GM12878 (cell line): ENCODE results near the gene MTO1. TPM values are rescaled to one million over a fixed set of nuclear protein-coding genes. Genes with fewer than 3 reads are reported as not detected.

Experiments used
- ATAC-seq: fragments of 200-7000 bp; cut with Tn5 transposase; 3 replicates; pipeline ENCODE4 v1.9.1; 2020; ENCODE audit warnings: mild to moderate bottlenecking, moderate library complexity
- BruUV-seq: library from RNA; stranded (reverse); fragments of 400-500 nt; replicated peaks from 2 replicates; lab custom pipeline; 2021; lab: Mats Ljungman, UMichigan
- CTCF ChIA-PET: fragments of 300-600 bp; sonication (Branson Sonifier 250); formaldehyde crosslinking; extraction: SDS; loops from one replicate; lab custom pipeline; 2021; ENCODE audit warnings: inconsistent platforms; lab: Yijun Ruan, JAX
- POLR2A ChIA-PET: fragments of 350-600 bp; formaldehyde crosslinking; extraction: SDS; loops from one replicate; lab custom pipeline; 2021; ENCODE audit warnings: inconsistent platforms; lab: Charles Lee
- RAD21 ChIA-PET: fragments of 300-600 bp; sonication (Branson Sonifier 250); formaldehyde crosslinking; loops from one replicate; lab custom pipeline; 2023; ENCODE audit warnings: antibody characterized with exemption; ENCODE audit not compliant: unreplicated experiment; lab: Charles Lee
- SMC1A ChIA-PET: fragments of 300-600 bp; sonication (Branson Sonifier 250); formaldehyde crosslinking; loops from one replicate; lab custom pipeline; 2023; ENCODE audit not compliant: unreplicated experiment, uncharacterized antibody; lab: Charles Lee
- DNase-seq: peaks from one replicate; pipeline ENCODE4 v3.0.0-alpha.2; 2011; ENCODE audit warnings: low read depth, low spot score
- FAIRE-seq: peaks from 3 replicates; lab custom pipeline; 2011; peaks lifted over from hg19 to GRCh38; lab: Jason Lieb, UNC
- H2AFZ ChIP-seq: 2 replicates; pipeline ENCODE4 v1.6.0; 2011; ENCODE audit warnings: low read depth, low read length, control low read depth; ENCODE audit not compliant: control insufficient read depth
- H3K27ac ChIP-seq: 2 replicates; pipeline ENCODE4 v1.5.1; 2011; ENCODE audit warnings: control low read depth; ENCODE audit not compliant: control insufficient read depth, insufficient read depth
- H3K27me3 ChIP-seq, 2 experiments: replicated peaks in 1 of 2; 2 replicates each; pipeline versions ENCODE4 v1.6.0 to v1.6.1; 2011; ENCODE audit warnings: low read length in 1 of 2; ENCODE audit not compliant: control insufficient read depth in 2 of 2, insufficient read depth in 2 of 2
- H3K36me3 ChIP-seq, 2 experiments: 2 replicates each; pipeline ENCODE4 v1.5.1; 2011; ENCODE audit warnings: low read length in 1 of 2; ENCODE audit not compliant: control insufficient read depth in 2 of 2, insufficient read depth in 2 of 2
- H3K4me1 ChIP-seq: 2 replicates; pipeline ENCODE4 v1.6.1; 2011; ENCODE audit warnings: mild to moderate bottlenecking, low read length, moderate library complexity, mixed read lengths; ENCODE audit not compliant: control insufficient read depth, insufficient read depth
- H3K4me2 ChIP-seq: 2 replicates; pipeline ENCODE4 v1.6.0; 2011; ENCODE audit warnings: control low read depth; ENCODE audit not compliant: control insufficient read depth, insufficient read depth
- H3K4me3 ChIP-seq: fragments of 200-600 bp; sonication (generic); 2 replicates; pipeline ENCODE4 v1.5.1; 2016
- H3K79me2 ChIP-seq: 2 replicates; pipeline ENCODE4 v1.6.0; 2011; ENCODE audit warnings: low read length; ENCODE audit not compliant: control insufficient read depth, insufficient read depth
- H3K9ac ChIP-seq: 2 replicates; pipeline ENCODE4 v1.8.0; 2011; ENCODE audit warnings: low read length, control low read depth, mixed read lengths; ENCODE audit not compliant: control insufficient read depth, insufficient read depth
- H3K9me3 ChIP-seq: replicated peaks from 3 replicates; pipeline ENCODE4 v1.5.1; 2011; ENCODE audit warnings: mild to moderate bottlenecking, low read length; ENCODE audit not compliant: control insufficient read depth, insufficient read depth
- H4K20me1 ChIP-seq: 2 replicates; pipeline ENCODE4 v1.6.0; 2011; ENCODE audit not compliant: control insufficient read depth, insufficient read depth
- CREM ChIP-seq: IDR thresholded peaks from 2 replicates; pipeline ENCODE4 v1.6.1; 2014; ENCODE audit warnings: antibody characterized with exemption, low read depth
- NFYB ChIP-seq: IDR thresholded peaks from 2 replicates; pipeline ENCODE4 v1.6.1; 2011; ENCODE audit warnings: low read depth, mild to moderate bottlenecking, low read length, improper control_type of control experiment, moderate library complexity; ENCODE audit not compliant: insufficient read depth
- PML ChIP-seq: IDR thresholded peaks from 2 replicates; pipeline ENCODE4 v1.6.1; 2012; ENCODE audit warnings: low read length, inconsistent platforms
- SMAD1 ChIP-seq: fragments of 450-650 bp; IDR thresholded peaks from 2 replicates; pipeline ENCODE4 v1.6.1; 2018; ENCODE audit warnings: mild to moderate bottlenecking, low read depth; ENCODE audit not compliant: partially characterized antibody
- SMARCA5 ChIP-seq: fragments of 450-650 bp; IDR thresholded peaks from 2 replicates; pipeline ENCODE4 v1.6.1; 2017; ENCODE audit warnings: mild to moderate bottlenecking
- ZZZ3 ChIP-seq: IDR thresholded peaks from 2 replicates; pipeline ENCODE4 v1.6.1; 2011; ENCODE audit warnings: low read depth; ENCODE audit not compliant: control insufficient read depth, insufficient read length
- WGBS: methylation state at CpG from one replicate; pipeline ENCODE4 v1.1.6; 2016; ENCODE audit warnings: low lambda C conversion rate; ENCODE audit not compliant: insufficient replicate concordance, insufficient coverage; ENCODE audit errors: missing lambda C conversion rate; 5-methylcytosine and 5-hydroxymethylcytosine counted together
- in situ Hi-C: fragments of 300-500 bp; cut with MboI; formaldehyde crosslinking; loops from 9 replicates; pipeline ENCODE4 v1.14.3; 2018; ENCODE audit warnings: mixed read lengths
- intact Hi-C: fragments of 100-400 bp; cut with micrococcal nuclease; formaldehyde crosslinking; loops from one replicate; pipeline ENCODE4 v1.14.2; 2022; ENCODE audit not compliant: unreplicated experiment
- polyA plus RNA-seq, 11 experiments: library from polyadenylated mRNA; depleted of rRNA in 4 of 11; unstranded in 6 of 11; stranded (reverse) in 5 of 11; fragments of >200 nt; fragmentation: Nextera tagmentation in 4 of 11; fragmentation: Illumina TruSeq in 1 of 11; extraction: Ambion mirVana in 4 of 11; extraction: Trizol in 1 of 11; gene quantifications; 1 replicate in 1 of 11; 2 replicates in 10 of 11; pipeline versions ENCODE4 v1.2.1 to v1.2.3, GENCODE V29; 2011 to 2016; ENCODE audit warnings: inconsistent platforms in 2 of 11, missing spikeins in 2 of 11, low read depth in 1 of 11
- total RNA-seq, 4 experiments: library from RNA; depleted of rRNA in 3 of 4; stranded (reverse); fragments of >200 nt in 3 of 4; fragmentation: Illumina TruSeq in 1 of 4; extraction: Trizol in 1 of 4; gene quantifications; 2 replicates each; pipeline versions ENCODE4 v1.2.1 to v1.2.3, GENCODE V29; 2013 to 2021
- TF ChIP-seq, protein P1 (sequence below): fragments of 450-650 bp; IDR thresholded peaks from 2 replicates; pipeline ENCODE4 v1.6.1; 2016; ENCODE audit warnings: mild to moderate bottlenecking
- TF ChIP-seq, protein P2 (sequence below): fragments of 450-650 bp; IDR thresholded peaks from 2 replicates; pipeline ENCODE4 v1.6.1; 2017; ENCODE audit warnings: antibody characterized with exemption, mild to moderate bottlenecking, moderate library complexity
- TF ChIP-seq, protein P3 (sequence below), 3 experiments: IDR thresholded peaks in 2 of 3; conservative IDR thresholded peaks in 1 of 3; 2 replicates each; pipeline ENCODE4 v1.5.1; 2011; ENCODE audit warnings: low read depth in 3 of 3, low read length in 3 of 3, mild to moderate bottlenecking in 3 of 3, control low read depth in 2 of 3, moderate library complexity in 2 of 3, inconsistent platforms in 1 of 3, mixed read lengths in 1 of 3; ENCODE audit not compliant: control insufficient read depth in 2 of 3, insufficient read depth in 1 of 3; ENCODE audit errors: extremely low read depth in 1 of 3

The MTO1 gene
- total and polyA plus RNA-seq, 10 of the 15 experiments (the other 5 are each of a cell fraction or from before 2014, with no cell fraction given) = 24.8 to 53.6 (median 33.1) TPM

DNA sequence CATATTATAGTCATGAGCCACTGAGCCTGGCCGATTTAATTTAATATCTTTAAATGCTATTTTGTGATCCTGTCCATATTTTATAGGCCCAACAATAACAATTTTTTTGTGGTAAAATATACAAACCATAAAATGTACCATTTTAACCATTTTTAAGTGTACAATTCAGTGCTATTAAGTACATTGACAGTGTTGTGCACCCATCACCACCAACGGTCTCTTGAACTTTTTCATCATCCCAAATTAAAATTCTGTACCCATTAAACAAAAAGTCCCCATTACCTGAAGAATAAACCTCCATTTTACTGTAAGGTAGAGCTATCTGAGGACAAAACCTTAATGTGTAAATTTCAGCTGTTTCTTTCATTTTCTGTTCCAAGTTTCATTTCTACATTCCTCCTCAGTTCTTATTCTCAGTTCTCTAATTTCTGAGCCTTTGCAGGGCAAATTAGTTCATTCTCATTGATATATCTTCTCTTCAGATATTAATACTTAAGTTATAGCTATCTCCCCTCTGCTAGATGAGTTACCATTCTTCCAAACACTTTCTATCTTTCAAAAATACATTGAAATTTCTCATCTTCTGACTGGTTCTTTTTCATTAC, 10.3 kb downstream of the MTO1 start (continued):
- TF ChIP-seq NFYB (no peak), CREM (peak; percentile 57)

DNA sequence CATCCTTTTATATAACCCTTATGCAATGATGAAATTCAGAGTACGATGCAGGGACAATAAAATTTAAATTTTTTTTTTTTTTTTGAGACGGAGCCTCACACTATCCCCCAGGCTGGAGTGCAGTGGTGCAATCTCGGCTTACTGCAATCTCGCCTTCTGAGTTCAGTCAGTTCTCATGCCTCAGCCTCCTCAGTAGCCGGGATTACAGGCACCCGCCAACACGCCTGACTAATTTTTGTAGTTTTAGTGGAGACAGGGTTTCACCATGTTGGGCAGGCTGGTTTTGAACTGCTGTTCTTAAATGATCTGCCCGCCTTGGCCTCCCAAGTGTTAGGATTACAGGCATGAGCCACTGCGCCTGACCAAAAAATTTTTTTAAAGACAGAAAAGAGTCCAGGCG, 15.2 kb downstream of the MTO1 start:
- Histone ChIP-seq H4K20me1 (no peaks in the 10 kb centered on the region), H3K9ac (no peak overlapping the region), H3K9me3 (no peaks in the 10 kb centered on the region), H3K4me3 (no peak overlapping the region), H3K4me2 (no peak overlapping the region), H3K27ac (no peak overlapping the region), H3K79me2 (no peaks in the 10 kb centered on the region), H3K27me3 (no peaks in the 10 kb centered on the region), H3K36me3 (peaks cover 3 to 24% of the 10 kb centered on the region in 2 experiments), H2AFZ (no peak overlapping the region), H3K4me1 (peaks cover 6% of the 10 kb centered on the region; the same call in 1 of the 2 replicates)
- ATAC-seq (no peak), DNase-seq (no peak), FAIRE-seq (no peak)
- ChIA-PET CTCF (no interaction called here), SMC1A (interaction anchor here (0.6 to 0.7 kb wide), 3 partner anchors 39 to 136 kb away, joined by 3 to 4 read pairs (median 3); no protein-coding TSS in a partner anchor), RAD21 (interaction anchor here (1.1 kb wide), 1 partner anchor 15 kb away, joined by 6 read pairs; no protein-coding TSS in a partner anchor), POLR2A (interaction anchor here (1.1 kb wide), 2 partner anchors 12 to 38 kb away, joined by 4 to 5 read pairs; no protein-coding TSS in a partner anchor)
- in situ Hi-C loops (no loop called here), intact Hi-C loops (no loop called here)
- 96% methylated on average over 10 of the region's 10 CpGs for WGBS
- no TSS peak for BruUV-seq
- TF ChIP-seq, protein P1, sequence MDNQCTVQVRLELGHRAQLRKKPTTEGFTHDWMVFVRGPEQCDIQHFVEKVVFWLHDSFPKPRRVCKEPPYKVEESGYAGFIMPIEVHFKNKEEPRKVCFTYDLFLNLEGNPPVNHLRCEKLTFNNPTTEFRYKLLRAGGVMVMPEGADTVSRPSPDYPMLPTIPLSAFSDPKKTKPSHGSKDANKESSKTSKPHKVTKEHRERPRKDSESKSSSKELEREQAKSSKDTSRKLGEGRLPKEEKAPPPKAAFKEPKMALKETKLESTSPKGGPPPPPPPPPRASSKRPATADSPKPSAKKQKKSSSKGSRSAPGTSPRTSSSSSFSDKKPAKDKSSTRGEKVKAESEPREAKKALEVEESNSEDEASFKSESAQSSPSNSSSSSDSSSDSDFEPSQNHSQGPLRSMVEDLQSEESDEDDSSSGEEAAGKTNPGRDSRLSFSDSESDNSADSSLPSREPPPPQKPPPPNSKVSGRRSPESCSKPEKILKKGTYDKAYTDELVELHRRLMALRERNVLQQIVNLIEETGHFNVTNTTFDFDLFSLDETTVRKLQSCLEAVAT = no peak
- TF ChIP-seq ZZZ3 (no peak), SMARCA5 (no peak), PML (no peak), SMAD1 (no peak)
- TF ChIP-seq, protein P2, sequence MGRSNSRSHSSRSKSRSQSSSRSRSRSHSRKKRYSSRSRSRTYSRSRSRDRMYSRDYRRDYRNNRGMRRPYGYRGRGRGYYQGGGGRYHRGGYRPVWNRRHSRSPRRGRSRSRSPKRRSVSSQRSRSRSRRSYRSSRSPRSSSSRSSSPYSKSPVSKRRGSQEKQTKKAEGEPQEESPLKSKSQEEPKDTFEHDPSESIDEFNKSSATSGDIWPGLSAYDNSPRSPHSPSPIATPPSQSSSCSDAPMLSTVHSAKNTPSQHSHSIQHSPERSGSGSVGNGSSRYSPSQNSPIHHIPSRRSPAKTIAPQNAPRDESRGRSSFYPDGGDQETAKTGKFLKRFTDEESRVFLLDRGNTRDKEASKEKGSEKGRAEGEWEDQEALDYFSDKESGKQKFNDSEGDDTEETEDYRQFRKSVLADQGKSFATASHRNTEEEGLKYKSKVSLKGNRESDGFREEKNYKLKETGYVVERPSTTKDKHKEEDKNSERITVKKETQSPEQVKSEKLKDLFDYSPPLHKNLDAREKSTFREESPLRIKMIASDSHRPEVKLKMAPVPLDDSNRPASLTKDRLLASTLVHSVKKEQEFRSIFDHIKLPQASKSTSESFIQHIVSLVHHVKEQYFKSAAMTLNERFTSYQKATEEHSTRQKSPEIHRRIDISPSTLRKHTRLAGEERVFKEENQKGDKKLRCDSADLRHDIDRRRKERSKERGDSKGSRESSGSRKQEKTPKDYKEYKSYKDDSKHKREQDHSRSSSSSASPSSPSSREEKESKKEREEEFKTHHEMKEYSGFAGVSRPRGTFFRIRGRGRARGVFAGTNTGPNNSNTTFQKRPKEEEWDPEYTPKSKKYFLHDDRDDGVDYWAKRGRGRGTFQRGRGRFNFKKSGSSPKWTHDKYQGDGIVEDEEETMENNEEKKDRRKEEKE = no peak
- TF ChIP-seq, protein P3, sequence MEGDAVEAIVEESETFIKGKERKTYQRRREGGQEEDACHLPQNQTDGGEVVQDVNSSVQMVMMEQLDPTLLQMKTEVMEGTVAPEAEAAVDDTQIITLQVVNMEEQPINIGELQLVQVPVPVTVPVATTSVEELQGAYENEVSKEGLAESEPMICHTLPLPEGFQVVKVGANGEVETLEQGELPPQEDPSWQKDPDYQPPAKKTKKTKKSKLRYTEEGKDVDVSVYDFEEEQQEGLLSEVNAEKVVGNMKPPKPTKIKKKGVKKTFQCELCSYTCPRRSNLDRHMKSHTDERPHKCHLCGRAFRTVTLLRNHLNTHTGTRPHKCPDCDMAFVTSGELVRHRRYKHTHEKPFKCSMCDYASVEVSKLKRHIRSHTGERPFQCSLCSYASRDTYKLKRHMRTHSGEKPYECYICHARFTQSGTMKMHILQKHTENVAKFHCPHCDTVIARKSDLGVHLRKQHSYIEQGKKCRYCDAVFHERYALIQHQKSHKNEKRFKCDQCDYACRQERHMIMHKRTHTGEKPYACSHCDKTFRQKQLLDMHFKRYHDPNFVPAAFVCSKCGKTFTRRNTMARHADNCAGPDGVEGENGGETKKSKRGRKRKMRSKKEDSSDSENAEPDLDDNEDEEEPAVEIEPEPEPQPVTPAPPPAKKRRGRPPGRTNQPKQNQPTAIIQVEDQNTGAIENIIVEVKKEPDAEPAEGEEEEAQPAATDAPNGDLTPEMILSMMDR (IDR thresholded peaks at IDR 0.05 in 2 of 3, conservative IDR thresholded peaks at IDR 0.05 in 1 of 3; ENCODE audit: control insufficient read depth in 2 of 3, extremely low read depth in 1 of 3, insufficient read depth in 1 of 3, low read depth in 3 of 3, low read length in 3 of 3) = no peak
